NCI-H1092 (cell line): ENCODE measurements around the gene MED22.
A peak's percentile ranks its signal among the peaks of the same experiment; 100 is the strongest.

Source experiments
- DNase-seq: peaks from one replicate; lab custom pipeline; 2025; lab: John Stamatoyannopoulos, UW

Gene MED22

GRCh38 chr9:133375724-133376654 lies 28.1 kb upstream of the MED22 start, which contains the start of the genes STKLD1 and SURF4:
Gene STKLD1, plus strand, starts transcription at chr9:133376366. Its CDS starts 108 bp downstream, at chr9:133376474.
Gene SURF4, minus strand, starts transcription at chr9:133376060. Its CDS starts 91 bp downstream, at chr9:133375969.
- DNase-seq: peak; percentile 94

GRCh38 chr9:133375116-133375723 lies 27.3 kb upstream of the MED22 start:
- no peak for DNase-seq

GRCh38 chr9:133374612-133375115 lies 26.7 kb upstream of the MED22 start:
- no peak for DNase-seq

- DNase-seq: no peak
Measured at GRCh38 chr9:133372144-133372543, 24.2 kb upstream of the MED22 start.

GRCh38 chr9:133371261-133371711 lies 23.4 kb upstream of the MED22 start:
- DNase-seq: no peak

GRCh38 chr9:133370685-133371084 lies 22.8 kb upstream of the MED22 start:
- DNase-seq: no peak

- no peak for DNase-seq
Measured at GRCh38 chr9:133369933-133370332, 22.0 kb upstream of the MED22 start.

GRCh38 chr9:133369422-133369821 lies 21.5 kb upstream of the MED22 start:
- DNase-seq: no peak

GRCh38 chr9:133368249-133368881 lies 20.4 kb upstream of the MED22 start:
- DNase-seq: peak; percentile 72

GRCh38 chr9:133367778-133368177 lies 19.8 kb upstream of the MED22 start:
- no peak for DNase-seq

GRCh38 chr9:133367221-133367620 lies 19.3 kb upstream of the MED22 start:
- no peak for DNase-seq

GRCh38 chr9:133366435-133366834 lies 18.5 kb upstream of the MED22 start:
- DNase-seq: no peak

- DNase-seq: no peak
Measured at GRCh38 chr9:133362359-133363044, 14.6 kb upstream of the MED22 start.

GRCh38 chr9:133361507-133362092 lies 13.7 kb upstream of the MED22 start:
- DNase-seq: no peak

GRCh38 chr9:133360400-133361393 lies 12.8 kb upstream of the MED22 start:
- DNase-seq: no peak

- DNase-seq: no peak
Measured at GRCh38 chr9:133359399-133360175, 11.7 kb upstream of the MED22 start.

- no peak for DNase-seq
Measured at GRCh38 chr9:133357656-133358055, 9.7 kb upstream of the MED22 start.

- DNase-seq: peak; percentile 81
Measured at GRCh38 chr9:133356391-133357091, 8.6 kb upstream of the MED22 start, which contains the start of the genes SURF1 and SURF2. Gene SURF1, minus strand, starts transcription at chr9:133356487. Its CDS starts 34 bp downstream, at chr9:133356453. Gene SURF2, plus strand, starts transcription at chr9:133356550. Its CDS starts 43 bp downstream, at chr9:133356593.
